ENCODE data around the gene NOL12. TPM values are rescaled to one million over a fixed set of nuclear protein-coding genes. Genes with fewer than 3 reads are reported as not detected.

The NOL12 gene
- total RNA-seq, 1 donor from 2014 or later: 27.1 TPM

Other genes with a start within 250 kb of the NOL12 start
- 24.2 TPM for gene MFNG, start 200.0 kb upstream of the NOL12 start, total RNA-seq
- 62.8 TPM for gene CARD10, start 166.9 kb upstream of the NOL12 start, total RNA-seq
- gene CDC42EP1, start 125.9 kb upstream of the NOL12 start, total RNA-seq: 186 TPM
- 776 TPM for gene LGALS2, start 106.3 kb upstream of the NOL12 start, total RNA-seq
- 81.5 TPM for gene GGA1, start 77.5 kb upstream of the NOL12 start, total RNA-seq
- 13.6 TPM for gene SH3BP1, start 46.7 kb upstream of the NOL12 start, total RNA-seq
- gene PDXP, start 27.6 kb upstream of the NOL12 start, total RNA-seq: 12.1 TPM
- 587 TPM for gene LGALS1, start 10.7 kb upstream of the NOL12 start, total RNA-seq
- gene TRIOBP, start 10.7 kb downstream of the NOL12 start, total RNA-seq: 119 TPM
- gene GCAT, start 121.6 kb downstream of the NOL12 start, total RNA-seq: 22.3 TPM
- 0.29 TPM for gene GALR3, start 137.0 kb downstream of the NOL12 start, total RNA-seq
- gene ANKRD54, start 158.0 kb downstream of the NOL12 start, total RNA-seq: 34.2 TPM
- gene EIF3L, start 163.1 kb downstream of the NOL12 start, total RNA-seq: 383 TPM
- gene MICALL1, start 220.0 kb downstream of the NOL12 start, total RNA-seq: 55.1 TPM

Data from mucosa of gallbladder (tissue), 1 donor.